Pancreas (tissue), 10 donors: ENCODE measurements around the gene SNX1. TPM values are rescaled to one million over a fixed set of nuclear protein-coding genes. Genes with fewer than 3 reads are reported as not detected.
"Not testable (repeated sequence)": the region's sequence is repeated elsewhere in the genome, so short reads cannot be mapped to it uniquely, and the experiment has no call there.

Experiments
- ATAC-seq, 4 donors: fragments of 200-7000 bp; cut with Tn5 transposase; one replicate each; pipeline versions ENCODE4 v1.8.0 to v1.9.1; 2020; ENCODE audit warnings: mild to moderate bottlenecking in 4 of 4, moderate library complexity in 4 of 4
- DNase-seq, 6 donors: peaks; one replicate each; pipeline ENCODE4 v3.0.0-alpha.2; 2020
- FAIRE-seq: peaks from 2 replicates; lab custom pipeline; 2012; peaks lifted over from hg19 to GRCh38; lab: Jason Lieb, UNC
- H3K27ac ChIP-seq, 4 donors: fragments of 200-600 bp; sonication (generic); 1 replicate in 3 of 4; 2 replicates in 1 of 4; pipeline versions ENCODE4 v1.5.0 to v1.8.0; 2020
- H3K27me3 ChIP-seq, 4 donors: fragments of 200-600 bp; one replicate each; pipeline ENCODE4 v1.8.0; 2021
- H3K36me3 ChIP-seq, 3 donors: fragments of 200-600 bp; sonication (generic) in 1 of 3; one replicate each; pipeline versions ENCODE4 v1.5.0 to v1.8.0; 2020 to 2021
- H3K4me1 ChIP-seq, 3 donors: fragments of 200-600 bp; one replicate each; pipeline ENCODE4 v1.8.0; 2021
- H3K4me3 ChIP-seq, 4 donors: fragments of 200-600 bp; sonication (generic) in 2 of 4; one replicate each; pipeline versions ENCODE4 v1.5.0 to v1.8.0; 2020 to 2021
- H3K9me3 ChIP-seq, 4 donors: fragments of 200-600 bp; one replicate each; pipeline ENCODE4 v1.8.0; 2021
- CTCF ChIP-seq, 4 donors: fragments of 200-600 bp; sonication (generic) in 3 of 4; IDR thresholded peaks; one replicate each; pipeline versions ENCODE4 v1.5.0 to v1.8.0; 2021; ENCODE audit warnings: antibody characterized with exemption in 4 of 4
- WGBS, 2 donors: extraction: QIAGEN DNeasy Blood & Tissue Kit; methylation state at CpG; one replicate each; pipeline ENCODE4 v1.1.7; 2013; 5-methylcytosine and 5-hydroxymethylcytosine counted together
- intact Hi-C, 3 donors: fragments of 100-400 bp; cut with DNase I; formaldehyde crosslinking; loops; one replicate each; pipeline versions ENCODE4 v1.11.1 to v1.14.2; 2022
- polyA plus RNA-seq, 2 donors: library from polyadenylated mRNA; stranded (reverse); fragments of 200-250 nt; gene quantifications; one replicate each; pipeline ENCODE4 v1.2.3, GENCODE V29; 2013
- total RNA-seq, 6 donors: library from RNA; stranded (reverse); fragmentation: NEBNext Ultra II Directional in 4 of 6; extraction: Animal tissue kit (Norgen Biotek cat#: 25700) in 4 of 6; gene quantifications; one replicate each; pipeline versions ENCODE4 v1.2.1 to v1.2.4, GENCODE V29; 2021 to 2023
- donor health status: healthy with polysubstance abuse.
- donor health status: DM: no; HTN: no; CAD: no; lungs with moderate emphysema.
- donor health status: DM: no; HTN: no; CAD: no.
- donor health status: control.
- donor health status: control.
- donor health status: Bipolar disorder and iron deficiency.
- donor health status: DM: yes; HTN: yes; CAD: no.
- donor health status: DM: no; HTN: no; CAD: no.
- donor health status: DM: no; HTN: no; CAD: no.
- donor health status: DM: yes; HTN: yes; CAD: no.

SNX1 gene
- total and polyA plus RNA-seq, 8 donors, result 32.9 to 82.4 (median 44.9) TPM

- no peak overlapping the region for H3K4me3 ChIP-seq
- FAIRE-seq, result no peak
- no peaks in the 10 kb centered on the region for H3K9me3 ChIP-seq
- H3K27ac ChIP-seq, result peak overlapping the region; percentile 55 to 91 (median 71)
- ATAC-seq, result peak; percentile 74 to 82 (median 82)
- DNase-seq, result peak in 5 of 6 donors; percentile 60 to 81 (median 72)
- TF ChIP-seq CTCF (IDR thresholded peaks at IDR 0.05), result no peak
- H3K4me1 ChIP-seq, result peaks cover 24 to 57% (median 44%) of the 10 kb centered on the region in 3 donors
- intact Hi-C loops, result no loop called here
- H3K27me3 ChIP-seq, result no peaks in the 10 kb centered on the region
- peaks cover 0 to 4% (median 0%) of the 10 kb centered on the region in 3 donors for H3K36me3 ChIP-seq
- whole genome bisulfite sequencing, 2 donors, result 29% methylated on average over 8 of the region's 8 CpGs
Measured at GRCh38 chr15:64070965-64071851, 24.6 kb upstream of the SNX1 start.

DNA sequence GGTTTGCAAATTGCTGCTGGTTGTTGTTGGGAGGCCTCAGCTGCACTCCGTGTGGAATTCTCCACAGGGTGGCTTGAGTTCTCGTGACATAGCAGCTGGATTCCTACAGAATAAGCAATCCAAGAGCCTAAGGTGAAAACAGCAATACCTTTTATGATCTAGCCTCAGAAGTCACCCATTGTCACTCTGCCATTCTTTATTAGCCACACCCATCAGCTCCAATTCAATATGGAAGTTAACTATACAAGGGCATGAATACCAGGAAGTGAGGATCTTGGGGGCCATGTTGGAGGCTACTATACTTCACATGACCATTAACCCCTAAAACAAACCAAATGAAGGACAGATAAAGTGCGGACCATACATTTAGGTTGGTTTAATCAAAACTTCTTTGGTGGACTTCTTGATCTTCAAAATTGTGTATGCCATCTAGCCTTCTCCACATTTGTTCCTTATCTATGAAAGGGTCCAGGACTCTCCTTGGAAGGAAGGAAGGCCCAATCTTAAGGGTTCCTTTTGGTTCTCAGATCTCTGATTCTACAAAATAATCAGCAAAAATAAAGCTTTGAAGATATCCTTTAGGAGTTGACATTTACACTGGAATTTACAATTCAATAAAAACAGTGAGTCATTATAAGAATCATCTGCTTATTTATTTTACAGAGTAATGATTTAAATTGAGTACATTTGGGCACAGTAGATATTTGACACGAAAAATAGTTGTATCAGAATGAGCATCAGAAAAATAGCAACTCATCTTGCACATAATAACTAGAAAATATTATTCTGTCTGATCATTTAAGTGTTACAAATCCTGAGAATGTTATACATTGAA lies 23.6 kb upstream of the SNX1 start:
- peaks cover 24 to 57% (median 44%) of the 10 kb centered on the region in 3 donors for H3K4me1 ChIP-seq
- H3K4me3 ChIP-seq, result no peak overlapping the region
- H3K27me3 ChIP-seq, result no peaks in the 10 kb centered on the region
- no peak for DNase-seq
- no peak for TF ChIP-seq CTCF (IDR thresholded peaks at IDR 0.05)
- intact Hi-C loops, result no loop called here
- peaks cover 0 to 4% (median 0%) of the 10 kb centered on the region in 3 donors for H3K36me3 ChIP-seq
- peak overlapping the region; percentile 55 to 91 (median 71) for H3K27ac ChIP-seq
- no peak for FAIRE-seq
- peak; percentile 1 to 25 (median 6) for ATAC-seq
- 54 to 59% methylated on average over 4 of the region's 4 CpGs for WGBS, 2 donors
- no peaks in the 10 kb centered on the region for H3K9me3 ChIP-seq

GRCh38 chr15:64072812-64073211 lies 23.0 kb upstream of the SNX1 start:
- 8 to 18% methylated on average over 2 of the region's 2 CpGs for WGBS, 2 donors
- intact Hi-C loops, result no loop called here
- peak in 2 of 6 donors; percentile 68 to 79 for DNase-seq
- Histone ChIP-seq H3K27me3 (no peaks in the 10 kb centered on the region), H3K27ac (peak overlapping the region; percentile 13 to 91 (median 68)), H3K36me3 (peaks cover 0 to 4% (median 0%) of the 10 kb centered on the region in 3 donors), H3K4me3 (no peak overlapping the region), H3K4me1 (peaks cover 24 to 57% (median 44%) of the 10 kb centered on the region in 3 donors), H3K9me3 (no peaks in the 10 kb centered on the region)
- ATAC-seq, result peak; percentile 52 to 69 (median 66)
- FAIRE-seq, result no peak
- TF ChIP-seq CTCF (IDR thresholded peaks at IDR 0.05), result no peak

GRCh38 chr15:64073496-64073895 lies 22.3 kb upstream of the SNX1 start:
- ATAC-seq, intact Hi-C loops, H3K36me3 ChIP-seq, H3K27me3 ChIP-seq, FAIRE-seq, DNase-seq, H3K4me3 ChIP-seq, H3K9me3 ChIP-seq: not testable (repeated sequence)
- H3K4me1 ChIP-seq, result peaks cover 24 to 57% (median 44%) of the 10 kb centered on the region in 3 donors
- WGBS, 2 donors, result 90 to 92% methylated on average over 2 of the region's 2 CpGs
- peak overlapping the region in 3 of 4 donors; percentile 13 to 91 (median 80) for H3K27ac ChIP-seq

- H3K27me3 ChIP-seq, result no peaks in the 10 kb centered on the region
- H3K9me3 ChIP-seq, result no peaks in the 10 kb centered on the region
- intact Hi-C loops, result no loop called here
- no peak for TF ChIP-seq CTCF (IDR thresholded peaks at IDR 0.05)
- no peak overlapping the region for H3K4me3 ChIP-seq
- no peaks in the 10 kb centered on the region for H3K4me1 ChIP-seq
- ATAC-seq, result no peak
- no peak for DNase-seq
- H3K36me3 ChIP-seq, result peaks cover 0 to 16% (median 0%) of the 10 kb centered on the region in 3 donors
- no peak overlapping the region for H3K27ac ChIP-seq
- 84 to 90% methylated on average over 3 of the region's 3 CpGs for WGBS, 2 donors
- FAIRE-seq, result no peak
Measured at GRCh38 chr15:64082757-64083156, 13.0 kb upstream of the SNX1 start.
